Smooth muscle cell of the pulmonary artery (primary cell): ENCODE data around the gene TAF11L4. TPM values are rescaled to one million over a fixed set of nuclear protein-coding genes. Genes with fewer than 3 reads are reported as not detected.

ENCODE experiments used
- total RNA-seq: library from RNA; depleted of rRNA; stranded (reverse); fragments of >200 nt; gene quantifications from 2 replicates; pipeline ENCODE4 v1.2.3, GENCODE V29; 2014

Gene TAF11L4
- not detected in 2 replicates for total RNA-seq

DNA sequence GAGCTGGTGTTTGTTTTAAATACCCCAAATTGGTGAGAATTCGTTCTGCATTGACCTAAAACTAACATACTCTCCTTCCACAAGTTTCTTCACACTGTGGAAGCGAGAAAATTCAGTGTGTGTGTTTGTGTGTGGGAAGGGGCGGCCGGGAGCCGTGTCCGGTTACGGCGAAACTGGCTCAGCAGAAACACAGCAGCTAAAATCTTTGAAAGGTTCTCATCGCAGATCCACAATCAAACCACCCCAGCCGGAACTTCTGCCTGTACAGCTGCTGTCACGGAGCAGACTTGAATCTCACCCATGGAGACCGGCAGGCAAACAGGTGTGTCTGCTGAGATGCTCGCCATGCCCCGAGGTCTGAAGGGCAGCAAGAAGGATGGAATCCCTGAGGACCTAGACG is at the start of gene TAF11L4:
TAF11L4 (plus strand) TSS at position 301 of the 400 bp plus-strand sequence.

DNA sequence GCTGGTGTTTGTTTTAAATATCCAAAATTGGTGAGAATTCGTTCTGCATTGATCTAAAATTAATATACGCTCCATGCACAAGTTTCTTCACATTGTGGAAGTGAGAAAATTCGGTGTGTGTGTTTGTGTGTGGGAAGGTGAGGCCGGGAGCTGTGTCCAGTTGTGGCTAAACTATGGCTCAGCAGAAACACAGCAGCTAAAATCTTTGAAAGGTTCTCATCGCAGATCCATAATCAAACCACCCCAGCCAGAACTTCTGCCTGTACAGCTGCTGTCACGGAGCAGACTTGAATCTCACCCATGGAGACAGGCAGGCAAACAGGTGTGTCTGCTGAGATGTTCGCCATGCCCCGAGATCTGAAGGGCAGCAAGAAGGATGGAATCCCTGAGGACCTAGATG is 23.7 kb upstream of the TAF11L4 start, which contains the start of gene TAF11L2:
TAF11L2 (plus strand) TSS at position 301 of the 400 bp plus-strand sequence.

DNA sequence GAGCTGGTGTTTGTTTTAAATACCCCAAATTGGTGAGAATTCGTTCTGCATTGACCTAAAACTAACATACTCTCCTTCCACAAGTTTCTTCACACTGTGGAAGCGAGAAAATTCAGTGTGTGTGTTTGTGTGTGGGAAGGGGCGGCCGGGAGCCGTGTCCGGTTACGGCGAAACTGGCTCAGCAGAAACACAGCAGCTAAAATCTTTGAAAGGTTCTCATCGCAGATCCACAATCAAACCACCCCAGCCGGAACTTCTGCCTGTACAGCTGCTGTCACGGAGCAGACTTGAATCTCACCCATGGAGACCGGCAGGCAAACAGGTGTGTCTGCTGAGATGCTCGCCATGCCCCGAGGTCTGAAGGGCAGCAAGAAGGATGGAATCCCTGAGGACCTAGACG is 3.5 kb upstream of the TAF11L4 start, which contains the start of gene TAF11L3:
TAF11L3 (plus strand) TSS at position 301 of the 400 bp plus-strand sequence.

DNA sequence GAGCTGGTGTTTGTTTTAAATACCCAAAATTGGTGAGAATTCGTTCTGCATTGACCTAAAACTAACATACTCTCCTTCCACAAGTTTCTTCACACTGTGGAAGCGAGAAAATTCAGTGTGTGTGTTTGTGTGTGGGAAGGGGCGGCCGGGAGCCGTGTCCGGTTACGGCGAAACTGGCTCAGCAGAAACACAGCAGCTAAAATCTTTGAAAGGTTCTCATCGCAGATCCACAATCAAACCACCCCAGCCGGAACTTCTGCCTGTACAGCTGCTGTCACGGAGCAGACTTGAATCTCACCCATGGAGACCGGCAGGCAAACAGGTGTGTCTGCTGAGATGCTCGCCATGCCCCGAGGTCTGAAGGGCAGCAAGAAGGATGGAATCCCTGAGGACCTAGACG is 3.3 kb downstream of the TAF11L4 start, which contains the start of gene TAF11L5:
TAF11L5 (plus strand) TSS at position 301 of the 400 bp plus-strand sequence.

DNA sequence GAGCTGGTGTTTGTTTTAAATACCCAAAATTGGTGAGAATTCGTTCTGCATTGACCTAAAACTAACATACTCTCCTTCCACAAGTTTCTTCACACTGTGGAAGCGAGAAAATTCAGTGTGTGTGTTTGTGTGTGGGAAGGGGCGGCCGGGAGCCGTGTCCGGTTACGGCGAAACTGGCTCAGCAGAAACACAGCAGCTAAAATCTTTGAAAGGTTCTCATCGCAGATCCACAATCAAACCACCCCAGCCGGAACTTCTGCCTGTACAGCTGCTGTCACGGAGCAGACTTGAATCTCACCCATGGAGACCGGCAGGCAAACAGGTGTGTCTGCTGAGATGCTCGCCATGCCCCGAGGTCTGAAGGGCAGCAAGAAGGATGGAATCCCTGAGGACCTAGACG is 6.8 kb downstream of the TAF11L4 start, which contains the start of gene TAF11L6:
TAF11L6 (plus strand) TSS at position 301 of the 400 bp plus-strand sequence.

Other genes starting within 250 kb of the TAF11L4 start
- not detected in 2 replicates for gene TAF11L2, start 23.6 kb upstream of the TAF11L4 start, total RNA-seq
- gene TAF11L3, start 3.4 kb upstream of the TAF11L4 start, total RNA-seq: not detected in 2 replicates
- gene TAF11L5, start 3.4 kb downstream of the TAF11L4 start, total RNA-seq: not detected in 2 replicates
- gene TAF11L6, start 6.9 kb downstream of the TAF11L4 start, total RNA-seq: not detected in 2 replicates
- gene TAF11L7, start 64.0 kb downstream of the TAF11L4 start, total RNA-seq: not detected in 2 replicates
- not detected in 2 replicates for gene TAF11L8, start 69.2 kb downstream of the TAF11L4 start, total RNA-seq
- not detected in 2 replicates for gene TAF11L9, start 72.6 kb downstream of the TAF11L4 start, total RNA-seq
- gene TAF11L10, start 76.0 kb downstream of the TAF11L4 start, total RNA-seq: not detected in 2 replicates
- not detected in 2 replicates for gene TAF11L11, start 82.4 kb downstream of the TAF11L4 start, total RNA-seq
- gene TAF11L12, start 88.6 kb downstream of the TAF11L4 start, total RNA-seq: not detected in 2 replicates
- gene TAF11L13, start 110.3 kb downstream of the TAF11L4 start, total RNA-seq: not detected in 2 replicates
- gene TAF11L14, start 112.7 kb downstream of the TAF11L4 start, total RNA-seq: not detected in 2 replicates